Measurements from ENCODE around the gene SLC5A1. TPM values are rescaled to one million over a fixed set of nuclear protein-coding genes. Genes with fewer than 3 reads are reported as not detected.

Gene SLC5A1
- total RNA-seq, 2 donors from 2014 or later, result 23.4 to 47.9 TPM

DNA sequence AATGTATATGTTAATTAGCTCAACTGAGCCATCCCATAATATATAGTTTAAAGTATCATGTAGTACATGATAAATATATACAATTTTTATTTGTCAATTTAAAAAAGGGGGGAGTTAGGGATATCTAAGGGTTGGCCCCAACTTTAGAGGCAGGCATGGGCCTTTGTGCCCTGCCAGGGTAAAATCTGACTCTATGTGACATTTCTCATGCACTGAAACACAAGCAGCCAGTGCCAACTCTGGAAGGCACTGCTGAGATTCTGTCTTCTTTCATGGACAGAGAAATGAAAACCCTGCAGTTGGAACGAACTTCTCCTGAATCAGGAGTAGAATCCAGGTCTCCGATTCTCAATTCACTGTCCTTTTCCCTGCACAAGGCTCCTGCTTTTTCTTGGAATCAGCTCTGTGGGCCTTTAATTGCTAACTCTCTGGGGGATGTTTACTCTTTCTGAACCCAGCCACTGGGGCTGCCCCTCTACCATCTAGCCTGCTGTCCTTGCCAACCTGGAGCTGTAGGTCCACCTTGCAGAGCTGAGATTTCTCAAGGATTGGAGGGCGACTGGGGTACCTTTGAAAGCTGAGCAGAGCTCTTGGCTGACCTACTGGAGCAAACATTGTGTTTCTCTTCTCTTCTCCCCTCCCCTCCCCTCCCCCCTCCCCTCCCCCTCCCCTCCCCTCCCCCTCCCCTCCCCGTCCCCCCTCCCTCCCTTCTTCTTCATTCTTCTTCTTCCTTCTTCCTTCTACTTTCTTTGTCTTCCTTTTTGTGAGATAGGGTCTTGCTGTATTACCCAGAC, 26.7 kb downstream of the SLC5A1 start:
- H3K27ac ChIP-seq, result no peak overlapping the region
- intact Hi-C loops (cut with DNase I), result no loop called here
- H3K4me3 ChIP-seq, result no peak overlapping the region
- H3K9ac ChIP-seq (ENCODE audit: low read depth in 2 of 2, low read length in 2 of 2), result no peak overlapping the region
- no peak for DNase-seq
- TF ChIP-seq, protein P1, sequence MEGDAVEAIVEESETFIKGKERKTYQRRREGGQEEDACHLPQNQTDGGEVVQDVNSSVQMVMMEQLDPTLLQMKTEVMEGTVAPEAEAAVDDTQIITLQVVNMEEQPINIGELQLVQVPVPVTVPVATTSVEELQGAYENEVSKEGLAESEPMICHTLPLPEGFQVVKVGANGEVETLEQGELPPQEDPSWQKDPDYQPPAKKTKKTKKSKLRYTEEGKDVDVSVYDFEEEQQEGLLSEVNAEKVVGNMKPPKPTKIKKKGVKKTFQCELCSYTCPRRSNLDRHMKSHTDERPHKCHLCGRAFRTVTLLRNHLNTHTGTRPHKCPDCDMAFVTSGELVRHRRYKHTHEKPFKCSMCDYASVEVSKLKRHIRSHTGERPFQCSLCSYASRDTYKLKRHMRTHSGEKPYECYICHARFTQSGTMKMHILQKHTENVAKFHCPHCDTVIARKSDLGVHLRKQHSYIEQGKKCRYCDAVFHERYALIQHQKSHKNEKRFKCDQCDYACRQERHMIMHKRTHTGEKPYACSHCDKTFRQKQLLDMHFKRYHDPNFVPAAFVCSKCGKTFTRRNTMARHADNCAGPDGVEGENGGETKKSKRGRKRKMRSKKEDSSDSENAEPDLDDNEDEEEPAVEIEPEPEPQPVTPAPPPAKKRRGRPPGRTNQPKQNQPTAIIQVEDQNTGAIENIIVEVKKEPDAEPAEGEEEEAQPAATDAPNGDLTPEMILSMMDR (IDR thresholded peaks at IDR 0.05), result no peak
- no peaks in the 10 kb centered on the region for H3K4me1 ChIP-seq
- no peaks in the 10 kb centered on the region for H3K36me3 ChIP-seq
- no peaks in the 10 kb centered on the region for H3K27me3 ChIP-seq
- no peaks in the 10 kb centered on the region for H3K9me3 ChIP-seq

DNA sequence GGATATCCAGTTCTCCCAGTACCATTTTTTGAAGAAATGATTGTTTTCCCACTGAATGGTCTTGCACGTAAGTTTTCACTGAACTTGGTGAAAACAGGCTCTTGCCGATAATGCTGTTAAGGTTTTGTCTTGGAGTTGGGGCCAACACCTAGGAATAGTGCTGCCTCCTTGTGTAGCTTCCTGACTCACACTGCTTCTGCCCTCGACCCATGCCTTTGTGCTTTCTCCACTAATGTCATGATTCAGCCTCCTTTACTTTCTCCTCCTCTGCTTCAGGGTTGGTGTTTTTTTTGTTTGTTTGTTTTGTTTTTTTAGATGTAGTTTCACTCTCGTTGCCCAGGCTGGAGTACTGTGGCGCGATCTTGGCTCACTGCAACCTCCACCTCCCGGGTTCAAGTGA, 30.2 kb downstream of the SLC5A1 start:
- Histone ChIP-seq H3K4me1 (no peaks in the 10 kb centered on the region), H3K27ac (no peak overlapping the region), H3K4me3 (no peak overlapping the region), H3K27me3 (no peaks in the 10 kb centered on the region), H3K9me3 (no peaks in the 10 kb centered on the region), H3K9ac (ENCODE audit: low read depth in 2 of 2, low read length in 2 of 2) (no peak overlapping the region), H3K36me3 (no peaks in the 10 kb centered on the region)
- TF ChIP-seq, protein P1 (IDR thresholded peaks at IDR 0.05), result no peak
- intact Hi-C loops (cut with DNase I), result no loop called here
- no peak for DNase-seq

DNA sequence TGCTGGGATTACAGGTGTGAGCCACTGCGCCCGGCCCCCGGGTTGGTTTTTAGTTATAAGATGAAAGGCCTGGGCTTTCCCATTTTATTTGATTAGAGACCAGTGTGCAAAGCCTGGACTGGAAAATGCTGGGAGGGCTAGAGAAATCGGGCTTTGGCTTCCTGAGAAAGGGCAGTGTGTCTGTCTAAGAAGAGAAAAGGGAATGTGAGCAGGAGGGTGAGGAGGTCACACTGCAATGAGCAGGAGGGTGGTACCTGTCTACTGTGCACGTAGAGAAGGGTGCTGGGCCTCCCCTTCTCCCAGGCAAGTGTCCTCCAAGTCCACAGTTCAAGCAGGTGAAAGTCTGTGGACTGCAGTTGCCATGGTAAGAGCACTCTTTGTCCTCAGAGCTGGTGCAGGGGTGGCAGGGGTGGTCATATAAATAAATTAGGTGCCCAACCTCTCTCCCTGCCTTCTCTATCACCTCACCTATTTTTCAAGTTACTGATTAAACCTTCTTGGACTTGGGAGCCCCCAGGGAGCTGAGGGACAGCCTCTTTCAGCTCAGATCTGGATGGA, 30.8 kb downstream of the SLC5A1 start:
- peak; percentile 23 for DNase-seq
- Histone ChIP-seq H3K9ac (ENCODE audit: low read depth in 2 of 2, low read length in 2 of 2) (no peak overlapping the region), H3K36me3 (no peaks in the 10 kb centered on the region), H3K4me3 (no peak overlapping the region), H3K4me1 (no peaks in the 10 kb centered on the region), H3K9me3 (no peaks in the 10 kb centered on the region), H3K27me3 (no peaks in the 10 kb centered on the region), H3K27ac (no peak overlapping the region)
- TF ChIP-seq, protein P1 (IDR thresholded peaks at IDR 0.05), result no peak
- intact Hi-C loops (cut with DNase I), result no loop called here

DNA sequence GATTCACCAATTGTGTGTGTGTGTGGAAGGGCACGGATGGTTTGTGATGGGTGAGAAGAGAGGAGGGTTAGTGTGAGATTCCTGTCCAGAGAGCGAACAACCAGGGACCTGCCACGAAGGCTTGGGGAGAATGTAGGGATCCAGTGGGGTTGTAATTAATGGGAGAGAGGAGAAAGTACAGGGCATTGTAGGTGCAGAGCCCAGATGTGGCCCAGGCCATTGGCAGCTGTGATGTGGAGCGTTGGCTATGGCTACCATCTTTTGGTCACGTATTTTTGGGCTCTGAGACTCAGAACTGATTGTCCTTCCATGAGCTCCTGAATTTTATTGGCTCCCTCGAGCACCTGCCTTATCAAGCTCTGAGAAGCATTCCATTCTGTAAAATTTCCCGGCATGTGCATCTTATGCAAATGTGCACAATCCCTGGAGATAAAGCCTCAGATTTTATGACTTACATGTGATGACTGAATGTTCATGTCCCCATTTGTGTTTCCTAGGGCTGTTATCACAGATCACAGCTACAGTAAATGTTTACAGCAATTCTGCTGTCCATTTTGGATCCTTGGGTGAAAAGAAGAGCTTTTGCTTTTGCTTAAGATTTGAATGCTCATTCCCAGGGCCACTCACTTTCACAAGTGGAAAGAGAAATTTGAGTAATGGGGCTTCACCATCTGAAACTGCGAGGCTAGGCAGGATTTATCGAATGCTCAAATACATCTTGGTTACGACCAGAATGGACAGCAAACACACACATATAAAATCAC, 33.1 kb downstream of the SLC5A1 start:
- H3K27me3 ChIP-seq, result no peaks in the 10 kb centered on the region
- no peak for DNase-seq
- TF ChIP-seq, protein P1 (IDR thresholded peaks at IDR 0.05), result no peak
- no peak overlapping the region for H3K9ac ChIP-seq (ENCODE audit: low read depth in 2 of 2, low read length in 2 of 2)
- H3K9me3 ChIP-seq, result no peaks in the 10 kb centered on the region
- no peaks in the 10 kb centered on the region for H3K4me1 ChIP-seq
- H3K36me3 ChIP-seq, result no peaks in the 10 kb centered on the region
- intact Hi-C loops (cut with DNase I), result no loop called here
- no peak overlapping the region for H3K27ac ChIP-seq
- no peak overlapping the region for H3K4me3 ChIP-seq

DNA sequence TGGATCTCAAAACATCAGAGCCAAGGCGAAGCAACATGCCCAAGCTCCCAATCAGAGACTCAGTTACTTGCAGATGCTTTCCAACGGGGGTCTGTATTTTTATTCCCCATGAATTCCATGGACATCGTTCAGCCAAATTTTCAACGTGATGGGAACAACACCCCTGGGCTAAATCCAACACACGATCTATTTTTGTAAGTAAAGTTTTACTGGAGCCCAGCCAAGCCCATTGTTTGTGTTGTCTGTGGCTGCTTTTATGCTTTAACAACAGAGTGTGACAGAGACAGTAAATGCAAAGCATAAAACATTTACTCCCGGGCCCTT, 33.7 kb downstream of the SLC5A1 start:
- no peak overlapping the region for H3K4me3 ChIP-seq
- no peaks in the 10 kb centered on the region for H3K27me3 ChIP-seq
- no peak overlapping the region for H3K9ac ChIP-seq (ENCODE audit: low read depth in 2 of 2, low read length in 2 of 2)
- no peaks in the 10 kb centered on the region for H3K9me3 ChIP-seq
- no peaks in the 10 kb centered on the region for H3K36me3 ChIP-seq
- no peaks in the 10 kb centered on the region for H3K4me1 ChIP-seq
- no peak overlapping the region for H3K27ac ChIP-seq
- no peak for DNase-seq
- intact Hi-C loops (cut with DNase I), result no loop called here
- TF ChIP-seq, protein P1 (IDR thresholded peaks at IDR 0.05), result no peak
